Sigmoid colon (tissue), 4 donors: ENCODE data around the gene POLR2F.
"Not testable (repeated sequence)": the region's sequence is repeated elsewhere in the genome, so short reads cannot be mapped to it uniquely, and the experiment has no call there.

Experiments used
- EP300 ChIP-seq, 4 donors: sonication (generic); formaldehyde crosslinking; IDR thresholded peaks; one replicate each; pipeline ENCODE4 v1.6.1; 2017; ENCODE audit warnings: antibody characterized with exemption in 4 of 4
- POLR2A ChIP-seq, 2 donors: fragments of 450-650 bp; IDR thresholded peaks; one replicate each; pipeline ENCODE4 v1.6.1; 2016; ENCODE audit warnings: antibody characterized with exemption in 2 of 2, mild to moderate bottlenecking in 2 of 2, moderate library complexity in 2 of 2
- POLR2AphosphoS5 ChIP-seq, 4 donors: sonication (generic); formaldehyde crosslinking; IDR thresholded peaks; one replicate each; pipeline ENCODE4 v1.6.1; 2017; ENCODE audit warnings: antibody characterized with exemption in 4 of 4
- TF ChIP-seq, protein P1 (sequence below), 4 experiments: fragments of 450-650 bp in 3 of 4; fragments of 200-600 bp in 1 of 4; IDR thresholded peaks; one replicate each; pipeline ENCODE4 v1.5.1; 2016 to 2019; ENCODE audit warnings: antibody characterized with exemption in 4 of 4, mild to moderate bottlenecking in 3 of 4, moderate library complexity in 2 of 4

DNA sequence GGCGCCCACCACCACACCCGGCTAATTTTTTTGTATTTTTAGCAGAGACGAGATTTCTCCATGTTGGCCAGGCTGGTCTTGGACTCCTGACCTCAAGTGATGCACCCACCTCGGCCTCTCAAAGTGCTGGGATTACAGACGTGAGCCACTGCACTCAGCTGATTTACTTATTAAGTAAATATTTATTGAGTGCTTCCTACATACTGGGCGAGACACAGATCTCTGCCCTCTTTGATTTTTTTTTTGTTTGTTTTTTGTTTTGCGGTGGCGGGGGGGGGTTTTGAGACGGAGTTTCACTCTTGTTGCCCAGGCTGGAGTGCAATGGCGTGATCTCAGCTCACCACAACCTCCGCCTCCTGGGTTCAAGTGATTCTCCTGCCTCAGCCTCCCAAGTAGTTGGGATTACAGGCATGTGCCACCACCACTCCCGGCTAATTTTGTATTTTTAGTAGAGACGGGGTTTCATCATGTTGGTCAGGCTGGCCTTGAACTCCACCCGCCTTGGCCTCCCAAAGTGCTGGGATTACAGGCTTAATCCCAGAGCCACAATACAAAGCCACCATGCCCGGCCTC is 2.4 kb downstream of the POLR2F start:
- TF ChIP-seq, protein P1, sequence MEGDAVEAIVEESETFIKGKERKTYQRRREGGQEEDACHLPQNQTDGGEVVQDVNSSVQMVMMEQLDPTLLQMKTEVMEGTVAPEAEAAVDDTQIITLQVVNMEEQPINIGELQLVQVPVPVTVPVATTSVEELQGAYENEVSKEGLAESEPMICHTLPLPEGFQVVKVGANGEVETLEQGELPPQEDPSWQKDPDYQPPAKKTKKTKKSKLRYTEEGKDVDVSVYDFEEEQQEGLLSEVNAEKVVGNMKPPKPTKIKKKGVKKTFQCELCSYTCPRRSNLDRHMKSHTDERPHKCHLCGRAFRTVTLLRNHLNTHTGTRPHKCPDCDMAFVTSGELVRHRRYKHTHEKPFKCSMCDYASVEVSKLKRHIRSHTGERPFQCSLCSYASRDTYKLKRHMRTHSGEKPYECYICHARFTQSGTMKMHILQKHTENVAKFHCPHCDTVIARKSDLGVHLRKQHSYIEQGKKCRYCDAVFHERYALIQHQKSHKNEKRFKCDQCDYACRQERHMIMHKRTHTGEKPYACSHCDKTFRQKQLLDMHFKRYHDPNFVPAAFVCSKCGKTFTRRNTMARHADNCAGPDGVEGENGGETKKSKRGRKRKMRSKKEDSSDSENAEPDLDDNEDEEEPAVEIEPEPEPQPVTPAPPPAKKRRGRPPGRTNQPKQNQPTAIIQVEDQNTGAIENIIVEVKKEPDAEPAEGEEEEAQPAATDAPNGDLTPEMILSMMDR (IDR thresholded peaks at IDR 0.05) = not testable (repeated sequence)
- not testable (repeated sequence) for TF ChIP-seq POLR2AphosphoS5, POLR2A, EP300 (IDR thresholded peaks at IDR 0.05)
